HEK293 (cell line): ENCODE data around the gene SCFD2.

Experiments used
- CTCF ChIA-PET: fragments of 350-600 bp; formaldehyde crosslinking; extraction: SDS; loops from one replicate; lab custom pipeline; 2021; ENCODE audit warnings: antibody characterized with exemption; lab: Yijun Ruan, JAX
- POLR2A ChIA-PET: fragments of 300-600 bp; formaldehyde crosslinking; extraction: SDS; loops from one replicate; lab custom pipeline; 2020; ENCODE audit warnings: antibody characterized with exemption, inconsistent platforms; lab: Yijun Ruan, JAX
- H3K27ac ChIP-seq: fragments of 200-500 bp; sonication (Bioruptor generic); 2 replicates; pipeline ENCODE4 v1.5.1; 2014; ENCODE audit warnings: low read depth, low read length, control low read depth, inconsistent platforms; ENCODE audit errors: extremely low read depth
- H3K36me3 ChIP-seq, 2 experiments: fragments of 200-500 bp in 1 of 2; sonication (Bioruptor generic) in 1 of 2; 1 replicate in 1 of 2; 2 replicates in 1 of 2; pipeline ENCODE4 v1.5.1; 2014 to 2017; ENCODE audit warnings: inconsistent platforms in 2 of 2, low read length in 2 of 2; ENCODE audit not compliant: control insufficient read depth in 2 of 2, insufficient read depth in 1 of 2
- H3K4me1 ChIP-seq: fragments of 200-500 bp; sonication (Bioruptor generic); 2 replicates; pipeline ENCODE4 v1.5.1; 2014; ENCODE audit warnings: mild to moderate bottlenecking, low read length, inconsistent platforms; ENCODE audit not compliant: control insufficient read depth, insufficient read depth
- H3K4me3 ChIP-seq: 2 replicates; pipeline ENCODE4 v1.5.1; 2011; ENCODE audit warnings: low read depth, mild to moderate bottlenecking, control low read depth, low read length, moderate library complexity
- H3K9me3 ChIP-seq: fragments of 200-500 bp; sonication (Bioruptor generic); 2 replicates; pipeline ENCODE4 v1.5.1; 2014; ENCODE audit warnings: low read depth, low read length, inconsistent platforms; ENCODE audit not compliant: control insufficient read depth, insufficient read depth
- CTCF ChIP-seq: fragments of 450-650 bp; formaldehyde crosslinking; IDR thresholded peaks from 2 replicates; pipeline ENCODE4 v1.5.1; 2016; ENCODE audit warnings: missing biosample characterization, missing genetic modification characterization
- GFI1B ChIP-seq: fragments of 450-650 bp; formaldehyde crosslinking; IDR thresholded peaks from 2 replicates; pipeline ENCODE4 v1.5.1; 2016; ENCODE audit warnings: missing biosample characterization, missing genetic modification characterization
- HOXA7 ChIP-seq: sonication (generic); formaldehyde crosslinking; IDR thresholded peaks from 2 replicates; pipeline ENCODE4 v1.8.1; 2022; ENCODE audit warnings: missing genetic modification reagents, borderline replicate concordance
- HOXD13 ChIP-seq: sonication (generic); formaldehyde crosslinking; IDR thresholded peaks from 2 replicates; pipeline ENCODE4 v1.8.0; 2022; ENCODE audit warnings: missing genetic modification reagents, borderline replicate concordance
- KLF9 ChIP-seq: fragments of 450-650 bp; formaldehyde crosslinking; IDR thresholded peaks from 2 replicates; pipeline ENCODE4 v1.5.1; 2016; ENCODE audit warnings: missing biosample characterization, missing genetic modification characterization, low read depth
- OVOL3 ChIP-seq: fragments of 450-650 bp; formaldehyde crosslinking; IDR thresholded peaks from 2 replicates; pipeline ENCODE4 v1.5.1; 2016; ENCODE audit warnings: missing biosample characterization, missing genetic modification characterization
- PRDM1 ChIP-seq: fragments of 450-650 bp; formaldehyde crosslinking; IDR thresholded peaks from 2 replicates; pipeline ENCODE4; 2016; ENCODE audit warnings: missing biosample characterization, missing genetic modification characterization
- PRDM2 ChIP-seq: fragments of 450-650 bp; formaldehyde crosslinking; IDR thresholded peaks from 2 replicates; pipeline ENCODE4 v1.5.1; 2016; ENCODE audit warnings: missing biosample characterization, missing genetic modification characterization, borderline replicate concordance
- TSHZ1 ChIP-seq: fragments of 450-650 bp; formaldehyde crosslinking; IDR thresholded peaks from 2 replicates; pipeline ENCODE4 v1.5.1; 2016; ENCODE audit warnings: missing biosample characterization, missing genetic modification characterization, borderline replicate concordance
- YY2 ChIP-seq: fragments of 450-650 bp; formaldehyde crosslinking; IDR thresholded peaks from 2 replicates; pipeline ENCODE4 v1.5.1; 2016; ENCODE audit warnings: missing biosample characterization, missing genetic modification characterization
- ZBTB7A ChIP-seq: fragments of 450-650 bp; formaldehyde crosslinking; IDR thresholded peaks from 2 replicates; pipeline ENCODE4 v1.5.1; 2016; ENCODE audit warnings: low read depth, missing biosample characterization, missing genetic modification characterization
- ZFP69B ChIP-seq: fragments of 450-650 bp; formaldehyde crosslinking; IDR thresholded peaks from 2 replicates; pipeline ENCODE4 v1.5.1; 2016; ENCODE audit warnings: missing biosample characterization, missing genetic modification characterization
- ZNF112 ChIP-seq: fragments of 450-650 bp; formaldehyde crosslinking; IDR thresholded peaks from 2 replicates; pipeline ENCODE4 v1.5.0; 2017; ENCODE audit warnings: missing biosample characterization, missing genetic modification characterization
- ZNF302 ChIP-seq: fragments of 450-650 bp; formaldehyde crosslinking; IDR thresholded peaks from 2 replicates; pipeline ENCODE4 v1.5.1; 2016; ENCODE audit warnings: missing biosample characterization, missing genetic modification characterization, low read depth
- ZNF366 ChIP-seq: fragments of 450-650 bp; formaldehyde crosslinking; conservative IDR thresholded peaks from 2 replicates; pipeline ENCODE4 v1.5.1; 2016; ENCODE audit warnings: missing biosample characterization, missing genetic modification characterization
- ZNF416 ChIP-seq: fragments of 450-650 bp; formaldehyde crosslinking; IDR thresholded peaks from 2 replicates; pipeline ENCODE4 v1.5.1; 2016; ENCODE audit warnings: missing biosample characterization, missing genetic modification characterization
- ZNF510 ChIP-seq: fragments of 450-650 bp; formaldehyde crosslinking; IDR thresholded peaks from 2 replicates; pipeline ENCODE4 v1.5.1; 2018; ENCODE audit warnings: mild to moderate bottlenecking, missing genetic modification characterization, missing biosample characterization; ENCODE audit not compliant: insufficient replicate concordance
- ZNF544 ChIP-seq: fragments of 450-650 bp; formaldehyde crosslinking; IDR thresholded peaks from 2 replicates; pipeline ENCODE4 v1.5.0; 2017; ENCODE audit warnings: missing biosample characterization, missing genetic modification characterization
- ZNF548 ChIP-seq: fragments of 450-650 bp; formaldehyde crosslinking; IDR thresholded peaks from 2 replicates; pipeline ENCODE4 v1.5.1; 2016; ENCODE audit warnings: missing biosample characterization, missing genetic modification characterization
- ZNF596 ChIP-seq: fragments of 450-650 bp; IDR thresholded peaks from 2 replicates; pipeline ENCODE4 v1.5.0; 2018; ENCODE audit warnings: missing biosample characterization, mild to moderate bottlenecking, missing genetic modification characterization, moderate library complexity
- ZNF639 ChIP-seq: fragments of 450-650 bp; formaldehyde crosslinking; IDR thresholded peaks from 2 replicates; pipeline ENCODE4 v1.5.1; 2016; ENCODE audit warnings: missing biosample characterization, missing genetic modification characterization
- ZNF707 ChIP-seq: fragments of 450-650 bp; formaldehyde crosslinking; IDR thresholded peaks from 2 replicates; pipeline ENCODE4 v1.5.1; 2016; ENCODE audit warnings: missing biosample characterization, missing genetic modification characterization
- ZNF785 ChIP-seq: fragments of 450-650 bp; formaldehyde crosslinking; IDR thresholded peaks from 2 replicates; pipeline ENCODE4 v1.5.1; 2016; ENCODE audit warnings: missing biosample characterization, missing genetic modification characterization

The SCFD2 gene

GRCh38 chr4:53043891-53044650 lies 321.8 kb downstream of the SCFD2 start:
- ChIA-PET POLR2A (no interaction called here), CTCF (no interaction called here)
- TF ChIP-seq YY2 (tag by site-specific recombination) (no peak), ZNF366 (tag by site-specific recombination) (peak; percentile 59), ZFP69B (tag by site-specific recombination) (no peak), ZNF510 (no peak), PRDM1 (tag by site-specific recombination) (peak; percentile 67; the same call in 1 of the 2 replicates)

GRCh38 chr4:53043055-53043454 lies 322.8 kb downstream of the SCFD2 start:
- no peak overlapping the region for H3K27ac ChIP-seq
- ChIA-PET POLR2A (no interaction called here), CTCF (no interaction called here)
- H3K9me3 ChIP-seq, result no peaks in the 10 kb centered on the region
- H3K4me3 ChIP-seq, result no peak overlapping the region
- H3K4me1 ChIP-seq, result no peaks in the 10 kb centered on the region
- no peaks in the 10 kb centered on the region for H3K36me3 ChIP-seq
- TF ChIP-seq ZNF112 (tag by site-specific recombination) (no peak), KLF9 (tag by site-specific recombination) (no peak), HOXD13 (CRISPR knock-in tag) (no peak), ZBTB7A (no peak), HOXA7 (CRISPR knock-in tag) (no peak), ZNF707 (no peak), CTCF (tag by site-specific recombination) (no peak), ZNF416 (tag by site-specific recombination) (no peak), ZNF544 (tag by site-specific recombination) (no peak), PRDM2 (no peak), ZNF302 (tag by site-specific recombination) (no peak), TSHZ1 (tag by site-specific recombination) (no peak), ZNF785 (tag by site-specific recombination) (no peak), ZNF548 (tag by site-specific recombination) (no peak), ZNF596 (tag by site-specific recombination) (no peak), OVOL3 (tag by site-specific recombination) (no peak), ZNF639 (tag by site-specific recombination) (no peak), GFI1B (tag by site-specific recombination) (no peak)

More at GRCh38 chr4:53043891-53044650, 321.8 kb downstream of the SCFD2 start:
- Histone ChIP-seq H3K4me1 (no peaks in the 10 kb centered on the region), H3K27ac (no peak overlapping the region), H3K36me3 (no peaks in the 10 kb centered on the region), H3K9me3 (no peaks in the 10 kb centered on the region), H3K4me3 (no peak overlapping the region)
